PC-3 (cell line): Measurements from ENCODE around the gene YPEL3. TPM values are rescaled to one million over a fixed set of nuclear protein-coding genes. Genes with fewer than 3 reads are reported as not detected.

Source experiments
- ATAC-seq: fragments of 200-7000 bp; cut with Tn5 transposase; 2 replicates; pipeline ENCODE4 v1.9.1; 2020; ENCODE audit warnings: mild to moderate bottlenecking, moderate library complexity
- BruUV-seq: library from RNA; stranded (reverse); fragments of 400-500 nt; replicated peaks from 2 replicates; lab custom pipeline; 2021; lab: Mats Ljungman, UMichigan
- CTCF ChIA-PET: fragments of 300-600 bp; sonication (Branson Sonifier 250); formaldehyde crosslinking; loops from one replicate; lab custom pipeline; 2022; ENCODE audit warnings: antibody characterized with exemption; lab: Charles Lee
- POLR2A ChIA-PET: fragments of 300-600 bp; sonication (Branson Sonifier 250); formaldehyde crosslinking; loops from one replicate; lab custom pipeline; 2022; ENCODE audit warnings: antibody characterized with exemption; ENCODE audit not compliant: unreplicated experiment; lab: Charles Lee
- DNase-seq: peaks from one replicate; pipeline ENCODE4 v3.0.0-alpha.2; 2015
- H2AFZ ChIP-seq: fragments of 300-600 bp; sonication (generic); 2 replicates; pipeline ENCODE4 v1.6.0; 2016; ENCODE audit warnings: antibody characterized with exemption, low read length
- H3F3A ChIP-seq: fragments of 300-600 bp; sonication (generic); one replicate; pipeline ENCODE4 v1.6.0; 2017; ENCODE audit warnings: antibody characterized with exemption, low read length, control low read depth, mild to moderate bottlenecking; ENCODE audit not compliant: unreplicated experiment
- H3K27ac ChIP-seq: fragments of 300-600 bp; sonication (generic); 2 replicates; pipeline ENCODE4 v1.5.1; 2016; ENCODE audit warnings: mild to moderate bottlenecking, low read length
- H3K27me3 ChIP-seq: fragments of 300-600 bp; sonication (generic); 2 replicates; pipeline ENCODE4 v1.6.1; 2016; ENCODE audit warnings: low read length, mixed read lengths
- H3K36me3 ChIP-seq: fragments of 300-600 bp; sonication (generic); 2 replicates; pipeline ENCODE4 v1.6.1; 2016; ENCODE audit warnings: low read depth, mixed run types, low read length, mixed read lengths
- H3K4me1 ChIP-seq: fragments of 300-600 bp; sonication (generic); 2 replicates; pipeline ENCODE4 v1.5.1; 2016; ENCODE audit warnings: low read length; ENCODE audit not compliant: insufficient read depth
- H3K4me2 ChIP-seq: fragments of 300-600 bp; sonication (generic); 2 replicates; pipeline ENCODE4 v1.6.0; 2016; ENCODE audit warnings: low read length
- H3K4me3 ChIP-seq: fragments of 300-600 bp; sonication (generic); 2 replicates; pipeline ENCODE4 v1.5.1; 2016; ENCODE audit warnings: mild to moderate bottlenecking, low read length, mixed read lengths
- H3K79me2 ChIP-seq: fragments of 300-600 bp; sonication (generic); 2 replicates; pipeline ENCODE4 v1.6.1; 2017; ENCODE audit warnings: low read length, mixed read lengths
- H3K9ac ChIP-seq: fragments of 300-600 bp; sonication (generic); 2 replicates; pipeline ENCODE4 v1.6.0; 2016; ENCODE audit warnings: mild to moderate bottlenecking, low read length
- H3K9me2 ChIP-seq: fragments of 300-600 bp; sonication (generic); replicated peaks from 2 replicates; pipeline ENCODE4 v1.6.1; 2016; ENCODE audit warnings: mixed run types, low read length, mixed read lengths
- H3K9me3 ChIP-seq: fragments of 300-600 bp; sonication (generic); 2 replicates; pipeline ENCODE4 v1.6.1; 2016; ENCODE audit warnings: low read length, mixed read lengths
- H4K20me1 ChIP-seq: fragments of 300-600 bp; sonication (generic); 2 replicates; pipeline ENCODE4 v1.6.1; 2016; ENCODE audit warnings: low read length, mixed read lengths
- CTCF ChIP-seq: fragments of 300-600 bp; sonication (generic); conservative IDR thresholded peaks from 2 replicates; pipeline ENCODE4 v1.5.1; 2017; ENCODE audit warnings: antibody characterized with exemption, low read depth, mild to moderate bottlenecking, low read length
- EZH2 ChIP-seq: fragments of 300-600 bp; sonication (generic); IDR thresholded peaks from one replicate; pipeline ENCODE4 v1.6.1; 2017; ENCODE audit warnings: antibody characterized with exemption, mild to moderate bottlenecking, low read length; ENCODE audit not compliant: unreplicated experiment
- EZH2phosphoT487 ChIP-seq: fragments of 300-600 bp; sonication (generic); IDR thresholded peaks from 2 replicates; pipeline ENCODE4 v1.6.1; 2018; ENCODE audit warnings: mild to moderate bottlenecking, antibody characterized with exemption, low read length, borderline replicate concordance
- intact Hi-C: fragments of 100-400 bp; cut with micrococcal nuclease; formaldehyde crosslinking; loops from 2 replicates; pipeline ENCODE4 v1.9.0; 2023
- total RNA-seq: library from RNA; depleted of rRNA; stranded (reverse); fragments of >200 nt; gene quantifications from 2 replicates; pipeline ENCODE4 v1.2.3, GENCODE V29; 2014

Gene YPEL3
- total RNA-seq, 1 experiment from 2014 or later: 7.7 TPM

- ATAC-seq (no peak), DNase-seq (no peak)
- H3K4me1 ChIP-seq: no peaks in the 10 kb centered on the region
- no peak overlapping the region for H3K4me3 ChIP-seq
- no peak overlapping the region for H3K27ac ChIP-seq
- no peaks in the 10 kb centered on the region for H3K9me3 ChIP-seq
- intact Hi-C loops: no loop called here
- no peaks in the 10 kb centered on the region for H3K27me3 ChIP-seq
- POLR2A ChIA-PET: no interaction called here
- no peaks in the 10 kb centered on the region for H3K36me3 ChIP-seq
- no peaks in the 10 kb centered on the region for H3K79me2 ChIP-seq
- H3K9ac ChIP-seq: no peak overlapping the region
- H3K9me2 ChIP-seq: no peaks in the 10 kb centered on the region
- H3K4me2 ChIP-seq: no peak overlapping the region
- TF ChIP-seq EZH2phosphoT487 (no peak), EZH2 (no peak), CTCF (no peak)
- CTCF ChIA-PET: no interaction called here
- no peaks in the 10 kb centered on the region for H4K20me1 ChIP-seq
- BruUV-seq: no TSS peak
- H3F3A ChIP-seq: no peaks in the 10 kb centered on the region
- no peak overlapping the region for H2AFZ ChIP-seq
Observed at GRCh38 chr16:30144917-30145316, 48.9 kb upstream of the YPEL3 start.

GRCh38 chr16:30144017-30144416 is 48.0 kb upstream of the YPEL3 start:
- CTCF ChIA-PET: no interaction called here
- no peak for ATAC-seq
- intact Hi-C loops: no loop called here

More at GRCh38 chr16:30144017-30144416, 48.0 kb upstream of the YPEL3 start:
- no peak for DNase-seq
- no peaks in the 10 kb centered on the region for H3K27me3 ChIP-seq
- TF ChIP-seq EZH2: no peak
- TF ChIP-seq CTCF: no peak
- TF ChIP-seq EZH2phosphoT487: no peak
- no peaks in the 10 kb centered on the region for H3K9me3 ChIP-seq
- POLR2A ChIA-PET: no interaction called here
- no peaks in the 10 kb centered on the region for H3K36me3 ChIP-seq
- no peak overlapping the region for H3K27ac ChIP-seq
- H3K4me3 ChIP-seq: no peak overlapping the region
- H4K20me1 ChIP-seq: no peaks in the 10 kb centered on the region
- H2AFZ ChIP-seq: no peak overlapping the region
- H3K9me2 ChIP-seq: no peaks in the 10 kb centered on the region
- no peaks in the 10 kb centered on the region for H3F3A ChIP-seq
- BruUV-seq: no TSS peak
- H3K4me2 ChIP-seq: no peak overlapping the region
- no peaks in the 10 kb centered on the region for H3K79me2 ChIP-seq
- H3K4me1 ChIP-seq: no peaks in the 10 kb centered on the region
- no peak overlapping the region for H3K9ac ChIP-seq
